Hepatocyte (in vitro differentiated cells): Measurements from ENCODE around the gene RSL1D1. TPM values are rescaled to one million over a fixed set of nuclear protein-coding genes. Genes with fewer than 3 reads are reported as not detected.

Experiments used
- DNase-seq: peaks from one replicate; pipeline ENCODE4 v3.0.0-alpha.2; 2016; ENCODE audit warnings: low spot score
- H2AFZ ChIP-seq: fragments of 200-600 bp; sonication (generic); 2 replicates; pipeline ENCODE4 v1.6.0; 2016; ENCODE audit warnings: antibody characterized with exemption, mild to moderate bottlenecking
- H3K27ac ChIP-seq: fragments of 200-600 bp; sonication (generic); 2 replicates; pipeline ENCODE4 v1.5.1; 2016; ENCODE audit warnings: mild to moderate bottlenecking
- H3K27me3 ChIP-seq: fragments of 200-600 bp; sonication (generic); 2 replicates; pipeline ENCODE4 v1.6.1; 2016
- H3K36me3 ChIP-seq: fragments of 200-600 bp; sonication (generic); replicated peaks from 2 replicates; pipeline ENCODE4 v1.5.1; 2016; ENCODE audit warnings: low read depth; ENCODE audit not compliant: insufficient read depth
- H3K4me1 ChIP-seq: fragments of 200-600 bp; sonication (generic); 2 replicates; pipeline ENCODE4 v1.5.1; 2016; ENCODE audit warnings: mild to moderate bottlenecking, moderate library complexity; ENCODE audit not compliant: insufficient read depth
- H3K4me2 ChIP-seq: fragments of 200-600 bp; sonication (generic); 2 replicates; pipeline ENCODE4 v1.6.0; 2016
- H3K4me3 ChIP-seq: fragments of 200-600 bp; sonication (generic); 2 replicates; pipeline ENCODE4 v1.5.1; 2016; ENCODE audit warnings: mild to moderate bottlenecking
- H3K79me2 ChIP-seq: fragments of 200-600 bp; sonication (generic); 2 replicates; pipeline ENCODE4 v1.6.0; 2017; ENCODE audit warnings: mild to moderate bottlenecking
- H3K9me2 ChIP-seq: fragments of 200-600 bp; sonication (generic); replicated peaks from 2 replicates; pipeline ENCODE4 v1.6.0; 2017; ENCODE audit warnings: mild to moderate bottlenecking; ENCODE audit not compliant: insufficient read depth
- H3K9me3 ChIP-seq: fragments of 200-600 bp; sonication (generic); 2 replicates; pipeline ENCODE4 v1.5.1; 2016; ENCODE audit warnings: low read depth, mild to moderate bottlenecking
- H4K20me1 ChIP-seq: fragments of 200-600 bp; sonication (generic); 2 replicates; pipeline ENCODE4 v1.6.0; 2016; ENCODE audit warnings: mild to moderate bottlenecking; ENCODE audit not compliant: insufficient read depth, poor library complexity, severe bottlenecking
- EZH2 ChIP-seq: fragments of 200-600 bp; sonication (generic); IDR thresholded peaks from 2 replicates; pipeline ENCODE4 v1.6.1; 2016; ENCODE audit warnings: antibody characterized with exemption, mild to moderate bottlenecking, borderline replicate concordance
- EZH2phosphoT487 ChIP-seq: fragments of 200-600 bp; sonication (generic); IDR thresholded peaks from one replicate; pipeline ENCODE4 v1.6.1; 2018; ENCODE audit warnings: antibody characterized with exemption, mild to moderate bottlenecking, low read depth, moderate library complexity; ENCODE audit not compliant: unreplicated experiment, severe bottlenecking
- WGBS: methylation state at CpG from one replicate; pipeline ENCODE4 v1.1.6; 2016; ENCODE audit warnings: low lambda C conversion rate; ENCODE audit errors: missing lambda C conversion rate; 5-methylcytosine and 5-hydroxymethylcytosine counted together
- polyA plus RNA-seq: library from polyadenylated mRNA; unstranded; fragments of >200 nt; fragmentation: Nextera tagmentation; extraction: Ambion mirVana; gene quantifications from 2 replicates; pipeline ENCODE4 v1.2.1, GENCODE V29; 2016
- total RNA-seq: library from RNA; depleted of rRNA; stranded (reverse); fragments of >200 nt; gene quantifications from 2 replicates; pipeline ENCODE4 v1.2.3, GENCODE V29; 2014
- TF ChIP-seq, protein P1 (sequence below): fragments of 200-600 bp; sonication (generic); IDR thresholded peaks from 2 replicates; pipeline ENCODE4 v1.5.1; 2016; ENCODE audit warnings: antibody characterized with exemption, mild to moderate bottlenecking; ENCODE audit not compliant: poor library complexity

RSL1D1 gene
- total and polyA plus RNA-seq, 2 experiments from 2014 or later, result 138 TPM

DNA sequence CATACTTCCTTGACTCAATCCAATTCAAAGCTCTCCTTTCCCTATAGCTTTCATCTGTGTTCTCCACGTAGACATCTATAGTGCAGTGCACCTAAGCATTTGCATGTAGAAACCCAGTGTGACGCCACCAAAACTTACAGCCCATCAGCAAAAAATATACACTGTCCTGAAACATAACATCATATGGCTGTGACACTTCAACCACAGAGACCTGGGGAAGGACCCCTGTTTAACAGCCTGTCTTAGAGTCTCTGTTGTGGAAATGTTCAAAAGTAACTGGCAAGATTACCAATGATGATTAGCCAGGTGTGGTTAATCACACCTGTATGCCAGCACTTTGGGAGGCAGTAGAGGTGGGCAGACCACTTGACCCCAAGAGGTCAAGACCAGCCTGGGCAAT, 42.2 kb upstream of the RSL1D1 start:
- H3K9me3 ChIP-seq, result no peaks in the 10 kb centered on the region
- no peaks in the 10 kb centered on the region for H3K27me3 ChIP-seq
- TF ChIP-seq, protein P1, sequence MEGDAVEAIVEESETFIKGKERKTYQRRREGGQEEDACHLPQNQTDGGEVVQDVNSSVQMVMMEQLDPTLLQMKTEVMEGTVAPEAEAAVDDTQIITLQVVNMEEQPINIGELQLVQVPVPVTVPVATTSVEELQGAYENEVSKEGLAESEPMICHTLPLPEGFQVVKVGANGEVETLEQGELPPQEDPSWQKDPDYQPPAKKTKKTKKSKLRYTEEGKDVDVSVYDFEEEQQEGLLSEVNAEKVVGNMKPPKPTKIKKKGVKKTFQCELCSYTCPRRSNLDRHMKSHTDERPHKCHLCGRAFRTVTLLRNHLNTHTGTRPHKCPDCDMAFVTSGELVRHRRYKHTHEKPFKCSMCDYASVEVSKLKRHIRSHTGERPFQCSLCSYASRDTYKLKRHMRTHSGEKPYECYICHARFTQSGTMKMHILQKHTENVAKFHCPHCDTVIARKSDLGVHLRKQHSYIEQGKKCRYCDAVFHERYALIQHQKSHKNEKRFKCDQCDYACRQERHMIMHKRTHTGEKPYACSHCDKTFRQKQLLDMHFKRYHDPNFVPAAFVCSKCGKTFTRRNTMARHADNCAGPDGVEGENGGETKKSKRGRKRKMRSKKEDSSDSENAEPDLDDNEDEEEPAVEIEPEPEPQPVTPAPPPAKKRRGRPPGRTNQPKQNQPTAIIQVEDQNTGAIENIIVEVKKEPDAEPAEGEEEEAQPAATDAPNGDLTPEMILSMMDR, result no peak
- TF ChIP-seq EZH2 (no peak), EZH2phosphoT487 (no peak)
- no peak overlapping the region for H3K4me2 ChIP-seq
- no peaks in the 10 kb centered on the region for H3K36me3 ChIP-seq
- no peaks in the 10 kb centered on the region for H3K9me2 ChIP-seq
- DNase-seq, result no peak
- H4K20me1 ChIP-seq, result peaks cover 19% of the 10 kb centered on the region
- H3K4me3 ChIP-seq, result no peak overlapping the region
- 100% methylated on average over 2 of the region's 2 CpGs for WGBS
- H3K27ac ChIP-seq, result no peak overlapping the region
- H3K4me1 ChIP-seq, result no peaks in the 10 kb centered on the region
- H3K79me2 ChIP-seq, result peaks cover 64% of the 10 kb centered on the region
- no peak overlapping the region for H2AFZ ChIP-seq

DNA sequence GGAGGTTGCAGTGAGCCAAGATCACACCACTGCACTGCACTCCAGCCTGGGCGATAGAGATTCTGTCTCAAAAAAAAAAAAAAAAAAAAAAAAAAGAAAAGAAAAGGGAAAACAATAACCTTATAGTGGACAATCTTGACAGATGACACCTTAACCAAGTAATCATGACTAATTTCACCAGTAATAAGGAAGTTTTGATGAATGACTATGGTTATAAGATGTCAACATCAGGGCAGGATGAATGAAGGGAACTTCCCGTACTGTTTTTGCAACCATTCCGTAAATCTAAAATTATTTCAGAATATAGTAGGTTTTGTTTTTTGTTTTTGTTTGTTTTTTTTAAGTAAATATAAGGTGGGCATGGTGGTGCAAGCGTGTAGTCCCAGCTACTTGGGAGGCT, 41.4 kb upstream of the RSL1D1 start:
- H3K9me3 ChIP-seq, result no peaks in the 10 kb centered on the region
- TF ChIP-seq EZH2 (no peak), EZH2phosphoT487 (no peak)
- TF ChIP-seq, protein P1, result no peak
- H3K79me2 ChIP-seq, result peaks cover 56% of the 10 kb centered on the region
- no peak for DNase-seq
- H3K36me3 ChIP-seq, result no peaks in the 10 kb centered on the region
- no peak overlapping the region for H2AFZ ChIP-seq
- no peak overlapping the region for H3K4me3 ChIP-seq
- 85% methylated on average over 4 of the region's 4 CpGs for WGBS
- no peaks in the 10 kb centered on the region for H3K27me3 ChIP-seq
- no peak overlapping the region for H3K4me2 ChIP-seq
- H3K27ac ChIP-seq, result no peak overlapping the region
- no peaks in the 10 kb centered on the region for H3K9me2 ChIP-seq
- H4K20me1 ChIP-seq, result peaks cover 11% of the 10 kb centered on the region
- no peaks in the 10 kb centered on the region for H3K4me1 ChIP-seq

DNA sequence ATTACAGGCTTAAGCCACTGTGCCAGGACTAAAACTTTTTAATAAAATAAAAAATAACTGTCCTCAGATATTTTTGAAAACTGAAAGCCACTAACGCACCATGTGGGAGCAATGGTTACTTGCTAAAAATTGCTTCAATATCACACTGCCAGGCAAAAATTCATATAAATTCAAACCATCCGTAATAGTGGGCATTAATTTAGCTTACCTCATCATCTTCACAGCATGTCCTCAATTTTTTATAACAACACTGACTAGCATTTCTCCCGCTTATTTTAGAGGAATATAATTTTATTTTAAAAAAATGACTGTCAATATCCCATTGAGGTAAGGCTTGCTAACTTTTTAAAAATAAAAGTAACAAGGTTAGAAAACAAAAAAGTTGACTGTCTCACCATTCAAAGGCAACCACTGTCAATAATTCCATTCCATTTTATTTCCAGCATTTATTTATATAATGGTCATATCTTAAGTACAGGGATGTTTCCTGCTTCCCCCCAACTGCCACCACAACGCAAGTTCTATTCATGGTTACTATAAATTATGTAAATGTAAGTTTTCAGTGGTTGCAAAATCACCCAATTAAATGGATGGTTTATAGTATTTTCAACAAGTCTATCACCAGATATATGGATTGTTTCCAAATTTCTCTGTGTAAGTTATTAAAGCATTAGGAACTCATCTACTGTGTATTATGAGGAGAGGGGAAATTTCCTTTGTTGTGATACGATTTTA, 39.1 kb upstream of the RSL1D1 start:
- no peak for DNase-seq
- H3K9me3 ChIP-seq, result no peaks in the 10 kb centered on the region
- H3K36me3 ChIP-seq, result peaks cover 3% of the 10 kb centered on the region
- WGBS, result 94% methylated on average over 5 of the region's 5 CpGs
- TF ChIP-seq EZH2 (no peak), EZH2phosphoT487 (no peak)
- TF ChIP-seq, protein P1, result no peak
- H3K27ac ChIP-seq, result no peak overlapping the region
- H3K27me3 ChIP-seq, result no peaks in the 10 kb centered on the region
- H3K4me1 ChIP-seq, result no peaks in the 10 kb centered on the region
- H3K4me3 ChIP-seq, result no peak overlapping the region
- H2AFZ ChIP-seq, result no peak overlapping the region
- no peaks in the 10 kb centered on the region for H4K20me1 ChIP-seq
- H3K4me2 ChIP-seq, result no peak overlapping the region
- H3K79me2 ChIP-seq, result peaks cover 36% of the 10 kb centered on the region
- no peaks in the 10 kb centered on the region for H3K9me2 ChIP-seq
